ENCODE measurements around the gene RIN3. TPM values are rescaled to one million over a fixed set of nuclear protein-coding genes. Genes with fewer than 3 reads are reported as not detected.

The RIN3 gene
- total RNA-seq, 3 donors from 2014 or later (not counting 1 experiment from before 2014, with no cell fraction given), result 248 to 289 (median 282) TPM

DNA sequence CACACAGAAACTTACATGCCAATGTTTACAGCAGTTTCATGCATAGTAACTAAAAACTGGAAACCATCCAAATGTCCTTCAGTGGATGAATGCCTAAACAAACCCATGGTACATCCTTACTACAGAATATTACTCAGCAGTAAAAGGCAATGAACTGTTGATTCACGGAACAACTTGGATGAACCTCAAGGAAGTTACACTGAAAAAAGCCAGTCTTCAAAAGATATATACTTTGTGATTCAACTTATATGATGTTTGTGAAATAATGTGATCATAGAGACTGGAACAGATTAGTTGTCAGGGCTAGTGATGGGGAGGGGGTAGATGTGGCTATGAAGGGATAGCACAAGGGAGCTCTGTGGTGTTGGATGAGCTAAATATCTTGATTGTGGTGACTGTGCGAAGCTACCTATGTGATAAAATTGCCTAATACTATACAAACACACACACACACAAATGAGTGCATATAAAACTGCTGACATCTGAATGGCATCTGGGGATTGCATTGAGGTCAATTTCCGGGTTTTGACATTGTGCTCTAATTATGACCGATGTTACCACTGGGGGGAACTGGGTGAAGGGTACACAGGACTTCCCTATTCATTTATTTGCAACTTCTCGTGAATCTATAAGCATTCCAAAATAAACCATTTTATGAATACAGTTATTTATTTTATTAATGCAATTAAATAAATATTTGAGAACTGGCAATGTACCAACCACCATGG lies 94.3 kb downstream of the RIN3 start:
- H3K27ac ChIP-seq (ENCODE audit: low read length), result no peak overlapping the region
- no peaks in the 10 kb centered on the region for H3K27me3 Mint-ChIP-seq (ENCODE audit: low read depth in 2 of 2)
- intact Hi-C loops (cut with micrococcal nuclease), result no loop called here
- no peak overlapping the region for H3K4me3 ChIP-seq (ENCODE audit: low read length)
- no peaks in the 10 kb centered on the region for H3K9me3 Mint-ChIP-seq
- no peaks in the 10 kb centered on the region for H3K27me3 ChIP-seq (ENCODE audit: control insufficient read depth, insufficient read depth, low read length)
- H3K4me1 Mint-ChIP-seq, result peaks cover 47 to 67% of the 10 kb centered on the region in 2 donors
- no peak overlapping the region for H3K4me3 Mint-ChIP-seq
- no peaks in the 10 kb centered on the region for H3K9me3 ChIP-seq (ENCODE audit: control insufficient read depth, insufficient read depth, low read length)
- H3K4me1 ChIP-seq (ENCODE audit: control insufficient read depth, insufficient read depth, low read length), result peaks cover 46% of the 10 kb centered on the region
- ATAC-seq, result no peak
- no peak for DNase-seq
- peak overlapping the region; percentile 29 to 50 for H3K27ac Mint-ChIP-seq
- WGBS (ENCODE audit: insufficient coverage), result 90% methylated on average over 3 of the region's 5 CpGs
- peaks cover 6% of the 10 kb centered on the region for H3K36me3 Mint-ChIP-seq
- TF ChIP-seq, protein P1, sequence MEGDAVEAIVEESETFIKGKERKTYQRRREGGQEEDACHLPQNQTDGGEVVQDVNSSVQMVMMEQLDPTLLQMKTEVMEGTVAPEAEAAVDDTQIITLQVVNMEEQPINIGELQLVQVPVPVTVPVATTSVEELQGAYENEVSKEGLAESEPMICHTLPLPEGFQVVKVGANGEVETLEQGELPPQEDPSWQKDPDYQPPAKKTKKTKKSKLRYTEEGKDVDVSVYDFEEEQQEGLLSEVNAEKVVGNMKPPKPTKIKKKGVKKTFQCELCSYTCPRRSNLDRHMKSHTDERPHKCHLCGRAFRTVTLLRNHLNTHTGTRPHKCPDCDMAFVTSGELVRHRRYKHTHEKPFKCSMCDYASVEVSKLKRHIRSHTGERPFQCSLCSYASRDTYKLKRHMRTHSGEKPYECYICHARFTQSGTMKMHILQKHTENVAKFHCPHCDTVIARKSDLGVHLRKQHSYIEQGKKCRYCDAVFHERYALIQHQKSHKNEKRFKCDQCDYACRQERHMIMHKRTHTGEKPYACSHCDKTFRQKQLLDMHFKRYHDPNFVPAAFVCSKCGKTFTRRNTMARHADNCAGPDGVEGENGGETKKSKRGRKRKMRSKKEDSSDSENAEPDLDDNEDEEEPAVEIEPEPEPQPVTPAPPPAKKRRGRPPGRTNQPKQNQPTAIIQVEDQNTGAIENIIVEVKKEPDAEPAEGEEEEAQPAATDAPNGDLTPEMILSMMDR (IDR thresholded peaks at IDR 0.05), result no peak
- H3K36me3 ChIP-seq (ENCODE audit: control insufficient read depth, insufficient read depth, low read length), result peaks cover 14% of the 10 kb centered on the region

DNA sequence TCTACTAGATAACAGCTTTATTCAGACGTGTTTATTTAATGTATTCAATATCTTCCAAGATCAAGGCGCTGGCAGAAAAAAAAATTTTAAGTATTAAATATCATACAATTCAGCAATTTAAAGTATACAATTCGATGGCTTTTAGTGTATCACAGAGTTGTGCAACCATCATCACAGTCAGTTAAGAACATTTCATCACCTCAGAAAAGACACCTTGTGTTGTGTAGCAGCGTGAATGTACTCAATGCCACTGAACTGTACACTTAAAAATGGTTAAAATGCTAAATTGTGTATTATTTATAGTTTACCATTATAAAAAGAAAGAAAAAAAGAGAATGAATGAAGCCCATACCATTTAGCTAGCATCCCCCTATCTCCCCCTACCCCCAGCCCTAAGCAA lies 96.4 kb downstream of the RIN3 start:
- intact Hi-C loops (cut with micrococcal nuclease), result no loop called here
- peak overlapping the region; percentile 10 for H3K27ac ChIP-seq (ENCODE audit: low read length)

DNA sequence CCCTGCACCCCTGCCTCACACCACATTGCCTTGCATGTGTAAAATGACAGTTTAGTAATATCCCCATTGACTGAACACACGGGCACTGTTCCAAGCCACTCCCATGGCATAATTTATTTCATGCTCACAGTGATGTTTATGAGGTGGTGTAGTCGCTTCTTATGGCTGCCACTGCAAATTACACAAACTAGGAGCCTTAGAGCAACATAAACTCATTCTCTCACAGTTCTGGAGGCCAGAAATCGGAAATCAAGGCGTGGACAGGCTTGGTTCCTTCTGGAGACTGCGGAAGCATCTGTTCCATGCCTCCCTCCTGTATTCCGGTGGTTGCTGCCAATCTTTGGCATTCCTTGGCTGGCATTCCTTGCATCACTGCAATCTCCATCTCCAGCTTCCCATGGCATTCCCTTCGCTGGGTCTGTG lies 97.3 kb downstream of the RIN3 start:
- Histone ChIP-seq H3K27ac (ENCODE audit: low read length) (peak overlapping the region; percentile 10), H3K36me3 (ENCODE audit: control insufficient read depth, insufficient read depth, low read length) (peaks cover 14% of the 10 kb centered on the region), H3K27me3 (ENCODE audit: control insufficient read depth, insufficient read depth, low read length) (no peaks in the 10 kb centered on the region), H3K9me3 (ENCODE audit: control insufficient read depth, insufficient read depth, low read length) (no peaks in the 10 kb centered on the region), H3K4me1 (ENCODE audit: control insufficient read depth, insufficient read depth, low read length) (peaks cover 62% of the 10 kb centered on the region), H3K4me3 (ENCODE audit: low read length) (no peak overlapping the region)
- DNase-seq (no peak), ATAC-seq (no peak)
- TF ChIP-seq, protein P1 (IDR thresholded peaks at IDR 0.05), result no peak
- Mint-ChIP-seq H3K4me1 (peaks cover 66 to 77% of the 10 kb centered on the region in 2 donors), H3K27ac (peak overlapping the region; percentile 97 to 100), H3K27me3 (ENCODE audit: low read depth in 2 of 2) (no peaks in the 10 kb centered on the region), H3K36me3 (peaks cover 6% of the 10 kb centered on the region), H3K9me3 (no peaks in the 10 kb centered on the region), H3K4me3 (peak overlapping the region; percentile 19)
- WGBS (ENCODE audit: insufficient coverage), result 98% methylated on average over 6 of the region's 7 CpGs
- intact Hi-C loops (cut with micrococcal nuclease), result no loop called here

More for the DNA sequence above, 96.4 kb downstream of the RIN3 start:
- no peak for DNase-seq
- WGBS (ENCODE audit: insufficient coverage), result 75% methylated on average over 2 of the region's 4 CpGs
- H3K4me3 ChIP-seq (ENCODE audit: low read length), result no peak overlapping the region
- no peaks in the 10 kb centered on the region for H3K9me3 ChIP-seq (ENCODE audit: control insufficient read depth, insufficient read depth, low read length)
- H3K4me1 ChIP-seq (ENCODE audit: control insufficient read depth, insufficient read depth, low read length), result peaks cover 52% of the 10 kb centered on the region
- peaks cover 6% of the 10 kb centered on the region for H3K36me3 Mint-ChIP-seq
- no peaks in the 10 kb centered on the region for H3K27me3 ChIP-seq (ENCODE audit: control insufficient read depth, insufficient read depth, low read length)
- TF ChIP-seq, protein P1 (IDR thresholded peaks at IDR 0.05), result no peak
- H3K27me3 Mint-ChIP-seq (ENCODE audit: low read depth in 2 of 2), result no peaks in the 10 kb centered on the region
- peaks cover 14% of the 10 kb centered on the region for H3K36me3 ChIP-seq (ENCODE audit: control insufficient read depth, insufficient read depth, low read length)
- H3K27ac Mint-ChIP-seq, result peak overlapping the region; percentile 97 to 100
- peak in 1 of 3 donors; percentile 28 for ATAC-seq
- H3K4me3 Mint-ChIP-seq, result peak overlapping the region; percentile 59
- no peaks in the 10 kb centered on the region for H3K9me3 Mint-ChIP-seq
- H3K4me1 Mint-ChIP-seq, result peaks cover 57 to 70% of the 10 kb centered on the region in 2 donors
